HepG2 (cell line): ENCODE results near the gene WAS. TPM values are rescaled to one million over a fixed set of nuclear protein-coding genes. Genes with fewer than 3 reads are reported as not detected.

Experiments
- ATAC-seq: fragments of 200-7000 bp; cut with Tn5 transposase; 3 replicates; pipeline ENCODE4 v1.9.1; 2020; ENCODE audit warnings: mild to moderate bottlenecking, moderate library complexity
- BruUV-seq: library from RNA; stranded (reverse); fragments of 400-500 nt; replicated peaks from 2 replicates; lab custom pipeline; 2021; lab: Mats Ljungman, UMichigan
- CTCF ChIA-PET: fragments of 300-600 bp; formaldehyde crosslinking; extraction: SDS; loops from one replicate; lab custom pipeline; 2021; ENCODE audit warnings: low total read pairs, inconsistent platforms, low intra/inter-chr PET ratio; lab: Yijun Ruan, JAX
- POLR2A ChIA-PET: fragments of 350-600 bp; sonication (Branson Sonifier 250); formaldehyde crosslinking; loops from one replicate; lab custom pipeline; 2020; ENCODE audit warnings: antibody characterized with exemption, inconsistent platforms; lab: Yijun Ruan, JAX
- DNase-seq: peaks from one replicate; pipeline ENCODE4 v3.0.0-alpha.2; 2015; ENCODE audit warnings: low spot score
- FAIRE-seq: peaks from 3 replicates; lab custom pipeline; 2011; peaks lifted over from hg19 to GRCh38; lab: Jason Lieb, UNC
- H2AFZ ChIP-seq: one replicate; pipeline ENCODE4 v1.6.1; 2011; ENCODE audit warnings: low read length, inconsistent platforms
- H3K27ac ChIP-seq: fragments of 300-600 bp; 3 replicates; pipeline ENCODE4 v1.8.0; 2011; ENCODE audit warnings: mixed run types, mild to moderate bottlenecking, mixed read lengths, low read length, inconsistent platforms; ENCODE audit not compliant: insufficient read depth; ENCODE audit errors: extremely low read length
- H3K27me3 ChIP-seq, 2 experiments: fragments of 200-600 bp in 1 of 2; 2 replicates in 1 of 2; 3 replicates in 1 of 2; pipeline versions ENCODE4 v1.6.0 to v1.8.0; 2011; ENCODE audit warnings: low read length in 2 of 2, mild to moderate bottlenecking in 2 of 2, moderate library complexity in 2 of 2, inconsistent platforms in 1 of 2; ENCODE audit not compliant: insufficient read depth in 2 of 2, control insufficient read depth in 1 of 2
- H3K36me3 ChIP-seq, 2 experiments: fragments of 200-600 bp in 1 of 2; replicated peaks in 1 of 2; 2 replicates in 1 of 2; 3 replicates in 1 of 2; pipeline versions ENCODE4 v1.5.1 to v1.8.0; 2011; ENCODE audit warnings: low read length in 2 of 2, inconsistent platforms in 1 of 2; ENCODE audit not compliant: insufficient read depth in 2 of 2, control insufficient read depth in 1 of 2
- H3K4me1 ChIP-seq: 2 replicates; pipeline ENCODE4 v1.5.1; 2012; ENCODE audit warnings: low read length, inconsistent platforms; ENCODE audit not compliant: insufficient read depth
- H3K4me2 ChIP-seq: 2 replicates; pipeline ENCODE4 v1.6.0; 2011; ENCODE audit warnings: low read depth, low read length, inconsistent platforms
- H3K4me3 ChIP-seq, 3 experiments: fragments of 200-600 bp in 1 of 3; sonication (generic), shearing (Covaris generic) in 1 of 3; replicated peaks in 1 of 3; 2 replicates each; pipeline ENCODE4 v1.5.1; 2011 to 2016; ENCODE audit warnings: low read length in 3 of 3, inconsistent platforms in 2 of 3, low read depth in 2 of 3, mild to moderate bottlenecking in 2 of 3, control low read depth in 1 of 3, mixed read lengths in 1 of 3; ENCODE audit not compliant: insufficient read depth in 1 of 3
- H3K79me2 ChIP-seq: one replicate; pipeline ENCODE4 v1.6.1; 2011; ENCODE audit warnings: low read length, inconsistent platforms; ENCODE audit not compliant: insufficient read depth
- H3K9ac ChIP-seq: 2 replicates; pipeline ENCODE4 v1.6.0; 2011; ENCODE audit warnings: mild to moderate bottlenecking, low read depth, low read length, inconsistent platforms; ENCODE audit not compliant: insufficient read depth
- H3K9me3 ChIP-seq: 2 replicates; pipeline ENCODE4 v1.5.1; 2012; ENCODE audit warnings: mild to moderate bottlenecking, low read length
- H4K20me1 ChIP-seq: 2 replicates; pipeline ENCODE4 v1.6.0; 2011; ENCODE audit warnings: inconsistent platforms, mild to moderate bottlenecking, low read length, moderate library complexity; ENCODE audit not compliant: insufficient read depth
- ARNTL ChIP-seq: sonication (generic); formaldehyde crosslinking; IDR thresholded peaks from 2 replicates; pipeline ENCODE4 v1.4.0; 2020; ENCODE audit warnings: mild to moderate bottlenecking, missing genetic modification reagents
- E2F1 ChIP-seq: sonication (generic); formaldehyde crosslinking; IDR thresholded peaks from 2 replicates; pipeline ENCODE4 v1.5.0; 2020; ENCODE audit warnings: missing genetic modification reagents
- GABPA ChIP-seq, 2 experiments: IDR thresholded peaks; 2 replicates each; pipeline ENCODE4 v1.6.1; 2011 to 2016; ENCODE audit warnings: low read depth in 2 of 2, low read length in 1 of 2, missing biosample characterization in 1 of 2, missing genetic modification characterization in 1 of 2
- HNRNPUL1 ChIP-seq: fragments of 200-400 bp; formaldehyde crosslinking; IDR thresholded peaks from 2 replicates; pipeline ENCODE4 v1.6.1; 2017; ENCODE audit warnings: low read depth, mild to moderate bottlenecking, low read length, moderate library complexity
- IRF2 ChIP-seq: IDR thresholded peaks from 2 replicates; pipeline ENCODE4 v1.6.1; 2018; ENCODE audit warnings: missing genetic modification reagents, missing compliant biosample characterization
- MXD1 ChIP-seq: sonication (generic); formaldehyde crosslinking; IDR thresholded peaks from 2 replicates; pipeline ENCODE4 v1.4.0; 2020; ENCODE audit warnings: mild to moderate bottlenecking, missing genetic modification reagents
- NAIF1 ChIP-seq: sonication (generic); formaldehyde crosslinking; IDR thresholded peaks from 2 replicates; pipeline ENCODE4 v1.5.0; 2020; ENCODE audit warnings: mild to moderate bottlenecking, missing genetic modification reagents, borderline replicate concordance
- TFDP1 ChIP-seq: IDR thresholded peaks from 2 replicates; pipeline ENCODE4 v1.6.1; 2016; ENCODE audit warnings: missing compliant biosample characterization, missing genetic modification reagents, borderline replicate concordance
- ZBTB14 ChIP-seq: sonication (generic); formaldehyde crosslinking; IDR thresholded peaks from 2 replicates; pipeline ENCODE4 v1.4.0; 2020; ENCODE audit warnings: missing genetic modification reagents
- ZFP82 ChIP-seq: sonication (generic); formaldehyde crosslinking; IDR thresholded peaks from 2 replicates; pipeline ENCODE4 v1.5.1; 2020; ENCODE audit warnings: mild to moderate bottlenecking, missing genetic modification reagents, borderline replicate concordance
- ZFP90 ChIP-seq: sonication (generic); formaldehyde crosslinking; IDR thresholded peaks from 2 replicates; pipeline ENCODE4 v1.8.0; 2022; ENCODE audit warnings: missing genetic modification reagents, mild to moderate bottlenecking, inconsistent platforms, borderline replicate concordance
- ZNF30 ChIP-seq: sonication (generic); formaldehyde crosslinking; IDR thresholded peaks from 2 replicates; pipeline ENCODE4 v1.5.0; 2020; ENCODE audit warnings: mild to moderate bottlenecking, missing genetic modification reagents
- ZNF350 ChIP-seq: sonication (generic); formaldehyde crosslinking; IDR thresholded peaks from 2 replicates; pipeline ENCODE4 v1.4.0; 2020; ENCODE audit warnings: mild to moderate bottlenecking, low read depth, missing genetic modification reagents, borderline replicate concordance
- ZNF446 ChIP-seq: sonication (generic); formaldehyde crosslinking; IDR thresholded peaks from 2 replicates; pipeline ENCODE4 v1.5.0; 2020; ENCODE audit warnings: mild to moderate bottlenecking, missing genetic modification reagents
- ZNF710 ChIP-seq: sonication (generic); formaldehyde crosslinking; IDR thresholded peaks from 2 replicates; pipeline ENCODE4 v1.5.0; 2020; ENCODE audit warnings: mild to moderate bottlenecking, missing genetic modification reagents, borderline replicate concordance
- WGBS: methylation state at CpG from one replicate; pipeline ENCODE4 v1.1.6; 2017; ENCODE audit warnings: low lambda C conversion rate; 5-methylcytosine and 5-hydroxymethylcytosine counted together
- in situ Hi-C: cut with HindIII; loops from 2 replicates; pipeline ENCODE4 v1.10.0; 2017; ENCODE audit warnings: low pct_unique_long_range_greater_than_20kb; ENCODE audit not compliant: extremely low pct_ligation_motif_present
- intact Hi-C: fragments of 100-400 bp; cut with micrococcal nuclease; formaldehyde crosslinking; loops from one replicate; pipeline ENCODE4 v1.10.0; 2022; ENCODE audit not compliant: unreplicated experiment
- polyA plus RNA-seq, 8 experiments: library from polyadenylated mRNA; depleted of rRNA in 3 of 8; stranded (reverse) in 7 of 8; unstranded in 1 of 8; fragments of >200 nt; fragmentation: Illumina TruSeq in 4 of 8; extraction: Trizol in 4 of 8; gene quantifications; 2 replicates each; pipeline versions ENCODE4 v1.2.1 to v1.2.3, GENCODE V29; 2011 to 2016; ENCODE audit warnings: low read depth in 4 of 8, missing spikeins in 1 of 8, mixed read lengths in 1 of 8; ENCODE audit not compliant: insufficient read depth in 1 of 8
- total RNA-seq, 5 experiments: library from RNA; depleted of rRNA; stranded (reverse); fragments of >200 nt; fragmentation: Illumina TruSeq; extraction: Trizol; gene quantifications; 2 replicates each; pipeline ENCODE4 v1.2.3, GENCODE V29; 2016; ENCODE audit warnings: low read depth in 1 of 5

WAS gene
- total and polyA plus RNA-seq, 2 of the 13 experiments (the other 11 are each of a cell fraction or from before 2014, with no cell fraction given) = 0.11 TPM; not detected in 1

- 12% methylated on average over 13 of the region's 56 CpGs for WGBS
- ChIA-PET POLR2A (interaction anchor here (2.0 to 2.5 kb wide), 4 partner anchors 15 to 40 kb away, joined by 11 to 35 read pairs (median 12); no protein-coding TSS in a partner anchor), CTCF (no interaction called here)
- Histone ChIP-seq H3K4me2 (peak overlapping the region; percentile 70), H3K9ac (peak overlapping the region; percentile 69), H3K36me3 (peaks cover 2 to 13% of the 10 kb centered on the region in 2 experiments; a peak in 3 of 5 replicates), H3K4me3 (peak overlapping the region; percentile 54 to 75 (median 62); a peak in 5 of 6 replicates), H3K27me3 (no peaks in the 10 kb centered on the region), H3K4me1 (peaks cover 17% of the 10 kb centered on the region), H2AFZ (no peak overlapping the region), H3K9me3 (no peaks in the 10 kb centered on the region), H3K27ac (peak overlapping the region; percentile 65), H4K20me1 (no peaks in the 10 kb centered on the region), H3K79me2 (peaks cover 5% of the 10 kb centered on the region)
- ATAC-seq = peak; percentile 6; the same call in 2 of the 3 replicates
- no TSS peak for BruUV-seq
- no peak for DNase-seq
- intact Hi-C loops (loop anchor here (2.0 kb wide), 1 partner anchor 20 kb away; no protein-coding TSS in a partner anchor), in situ Hi-C loops (no loop called here)
- FAIRE-seq = no peak
- no peak for TF ChIP-seq ZNF30 (CRISPR knock-in tag)
- TF ChIP-seq ZNF446 (CRISPR knock-in tag) = no peak
- TF ChIP-seq ZFP90 (CRISPR knock-in tag) = no peak
- no peak for TF ChIP-seq ZNF350
- 0 out of 2 replicates have a peak, but pooled peaks have one; percentile 39 for TF ChIP-seq ZBTB14 (CRISPR knock-in tag)
- 0 out of 2 replicates have a peak, but pooled peaks have one; percentile 23 for TF ChIP-seq GABPA (IDR thresholded peaks at IDR 0.05; ENCODE audit: low read depth, low read length)
- no peak for TF ChIP-seq GABPA (CRISPR knock-in tag; IDR thresholded peaks at IDR 0.05; ENCODE audit: low read depth)
- TF ChIP-seq ZFP82 (CRISPR knock-in tag) = no peak
- no peak for TF ChIP-seq IRF2 (CRISPR knock-in tag)
- TF ChIP-seq E2F1 (CRISPR knock-in tag) = peak; percentile 55; the same call in 1 of the 2 replicates
- TF ChIP-seq NAIF1 (CRISPR knock-in tag) = no peak
- no peak for TF ChIP-seq HNRNPUL1
- TF ChIP-seq MXD1 = no peak
- no peak for TF ChIP-seq ARNTL
- no peak for TF ChIP-seq ZNF710 (CRISPR knock-in tag)
- TF ChIP-seq TFDP1 (CRISPR knock-in tag) = no peak
These were observed 13.5 kb downstream of the WAS start for GRCh38 chrX:48696909-48697727.
